HL-60 (cell line): ENCODE results near the gene ENTPD6.

Source experiments
- DNase-seq, 2 experiments: peaks; one replicate each; pipeline ENCODE4 v3.0.0-alpha.2; 2010 to 2020; ENCODE audit warnings: low read depth in 1 of 2, low spot score in 1 of 2
- H3K27ac ChIP-seq: fragments of 250-450 bp; sonication (Bioruptor Pico); replicated peaks from 2 replicates; pipeline ENCODE4 v1.5.1; 2020; ENCODE audit warnings: mild to moderate bottlenecking, moderate library complexity
- H3K27me3 ChIP-seq: fragments of 250-450 bp; sonication (Bioruptor Pico); 2 replicates; pipeline ENCODE4 v1.5.1; 2021; ENCODE audit warnings: mild to moderate bottlenecking, moderate library complexity; ENCODE audit not compliant: insufficient read depth, poor library complexity, severe bottlenecking
- H3K4me3 ChIP-seq: replicated peaks from 2 replicates; pipeline ENCODE4 v1.5.1; 2011; ENCODE audit warnings: mild to moderate bottlenecking, control low read depth, low read length; ENCODE audit not compliant: insufficient read depth
- CTCF ChIP-seq: IDR thresholded peaks from one replicate; pipeline ENCODE4 v1.5.1; 2011; ENCODE audit warnings: low read length, control low read depth, inconsistent platforms; ENCODE audit not compliant: insufficient read depth
- GABPA ChIP-seq: IDR thresholded peaks from 2 replicates; pipeline ENCODE4 v1.6.1; 2012; ENCODE audit warnings: low read depth
- POLR2AphosphoS5 ChIP-seq: IDR thresholded peaks from 2 replicates; pipeline ENCODE4 v1.6.1; 2012; ENCODE audit warnings: low read depth
- REST ChIP-seq: IDR thresholded peaks from 2 replicates; pipeline ENCODE4 v1.6.1; 2012; ENCODE audit warnings: low read depth; ENCODE audit not compliant: insufficient replicate concordance
- SPI1 ChIP-seq: IDR thresholded peaks from 2 replicates; pipeline ENCODE4 v1.6.1; 2012; ENCODE audit warnings: low read depth, mild to moderate bottlenecking, borderline replicate concordance

Gene ENTPD6

GRCh38 chr20:25173321-25173720, 22.2 kb upstream of the ENTPD6 start:
- TF ChIP-seq GABPA (no peak), CTCF (no peak), SPI1 (no peak), POLR2AphosphoS5 (no peak), REST (no peak)
- no peak for DNase-seq
- no peaks in the 10 kb centered on the region for H3K27me3 ChIP-seq

GRCh38 chr20:25173886-25174308, 21.6 kb upstream of the ENTPD6 start:
- Histone ChIP-seq H3K27ac (no peak overlapping the region), H3K27me3 (no peaks in the 10 kb centered on the region), H3K4me3 (no peak overlapping the region)
- TF ChIP-seq CTCF (no peak), GABPA (no peak), REST (no peak), SPI1 (no peak), POLR2AphosphoS5 (no peak)
- no peak for DNase-seq

More at GRCh38 chr20:25173321-25173720, 22.2 kb upstream of the ENTPD6 start:
- Histone ChIP-seq H3K27ac (no peak overlapping the region), H3K4me3 (no peak overlapping the region)

GRCh38 chr20:25176184-25176583, 19.3 kb upstream of the ENTPD6 start:
- H3K27ac ChIP-seq, result no peak overlapping the region

GRCh38 chr20:25177890-25178321, 17.6 kb upstream of the ENTPD6 start:
- H3K27ac ChIP-seq, result no peak overlapping the region
- H3K4me3 ChIP-seq, result no peak overlapping the region
- TF ChIP-seq GABPA (no peak), SPI1 (no peak), POLR2AphosphoS5 (no peak), CTCF (no peak), REST (no peak)
- no peaks in the 10 kb centered on the region for H3K27me3 ChIP-seq
- no peak for DNase-seq

More at GRCh38 chr20:25176184-25176583, 19.3 kb upstream of the ENTPD6 start:
- no peak for DNase-seq
- Histone ChIP-seq H3K27me3 (no peaks in the 10 kb centered on the region), H3K4me3 (no peak overlapping the region)
- TF ChIP-seq GABPA, result no peak
